ENCODE measurements around the gene PADI4.

Gene PADI4

DNA sequence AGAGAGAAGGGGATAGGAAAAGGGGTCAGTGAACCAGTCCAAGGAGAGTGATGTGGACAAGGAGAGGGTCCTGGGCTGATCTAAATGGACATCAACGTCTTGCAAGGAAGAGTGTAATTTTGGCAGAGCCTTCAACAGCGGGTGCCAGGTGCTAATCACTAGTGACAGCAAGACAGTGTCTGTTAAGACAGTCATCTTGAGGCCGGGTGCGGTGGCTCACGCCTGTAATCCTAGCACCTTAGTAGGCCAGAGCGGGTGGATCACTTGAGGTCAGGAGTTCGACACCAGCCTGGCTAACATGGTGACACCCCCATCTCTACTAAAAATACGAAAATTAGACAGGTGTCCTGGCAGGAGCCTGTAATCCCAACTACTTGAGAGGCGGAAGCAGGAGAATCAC is 51.8 kb downstream of the PADI4 start:
- Histone ChIP-seq H3K4me1 (peaks cover 10 to 44% (median 26%) of the 10 kb centered on the region in 10 experiments), H3K36me3 (no peaks in the 10 kb centered on the region), H3K9me3 (replicated peaks in 1 of 11) (peaks cover 0 to 8% (median 0%) of the 10 kb centered on the region in 11 experiments; a peak in 5 of 22 replicates), H3K4me3 (no peak overlapping the region), H4K20me1 (no peaks in the 10 kb centered on the region), H3K27me3 (no peaks in the 10 kb centered on the region), H3K27ac (0 out of 22 replicates have a peak overlapping the region, but pooled peaks of 3 of the 11 experiments have one; percentile 7 to 30 (median 19)), H3K4me2 (peak overlapping the region in 4 of 11 experiments; percentile 44 to 60 (median 52); a peak in 9 of 22 replicates), H3K9ac (peak overlapping the region in 1 of 11 experiments; percentile 37; a peak in 1 of 22 replicates)
- no peak for TF ChIP-seq Cebpa-rat (IDR thresholded peaks at IDR 0.05)

DNA sequence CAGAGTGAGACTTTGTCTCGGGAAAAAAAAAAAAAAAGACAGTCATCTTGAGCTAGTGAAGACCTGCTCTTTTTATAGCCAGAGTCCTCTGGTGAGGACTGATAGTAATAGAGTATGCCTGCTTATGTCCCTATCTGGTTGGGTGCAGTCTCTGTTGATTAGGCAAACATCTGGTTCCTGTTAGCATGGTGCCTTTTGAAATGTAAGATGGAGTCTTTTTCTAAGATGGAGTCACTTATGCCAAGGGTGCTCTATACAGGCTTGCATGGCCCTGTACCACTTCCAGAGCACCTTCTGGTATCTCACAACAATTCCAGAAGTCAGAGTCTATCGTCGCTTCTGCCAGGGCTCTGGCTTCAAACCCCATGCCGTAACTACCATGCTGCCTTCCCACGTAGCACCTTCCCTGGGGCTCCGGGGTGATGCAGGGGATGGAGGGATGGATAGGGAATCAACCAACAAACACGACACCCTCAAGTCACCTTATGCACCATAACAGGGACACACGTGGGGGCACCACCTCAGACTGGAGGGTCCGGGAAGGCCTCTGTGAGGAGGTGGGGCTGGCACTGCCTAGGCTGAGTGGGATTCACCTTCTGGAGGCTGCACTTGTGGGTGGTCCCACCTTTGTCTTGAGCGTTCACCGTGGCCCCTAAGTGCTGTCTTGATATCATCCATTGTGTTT is 52.4 kb downstream of the PADI4 start:
- no peak overlapping the region for H3K4me2 ChIP-seq

DNA sequence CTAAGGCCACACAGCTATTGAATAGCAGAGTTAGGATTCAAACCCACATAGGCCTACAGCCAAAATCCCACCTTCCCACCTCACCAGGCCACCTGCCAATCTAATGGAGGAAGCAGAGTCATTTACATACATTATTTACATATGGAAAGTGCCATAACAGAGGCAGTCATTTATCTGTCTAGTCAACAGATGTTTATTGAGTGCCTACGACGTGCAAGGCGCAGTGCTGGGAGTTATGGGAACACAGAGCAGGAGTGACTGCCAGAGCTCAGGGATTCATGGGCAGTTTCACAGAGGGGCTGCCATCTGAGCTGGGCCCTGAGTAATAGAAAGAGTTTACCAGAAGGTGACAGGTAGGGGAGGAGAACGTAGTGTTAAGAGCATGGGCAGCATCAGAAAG is 53.7 kb downstream of the PADI4 start:
- Histone ChIP-seq H4K20me1 (no peaks in the 10 kb centered on the region), H3K4me1 (peaks cover 13 to 35% (median 24%) of the 10 kb centered on the region in 10 experiments), H3K27ac (no peak overlapping the region), H3K9ac (no peak overlapping the region), H3K27me3 (no peaks in the 10 kb centered on the region), H3K4me2 (no peak overlapping the region), H3K9me3 (replicated peaks in 1 of 11) (peaks cover 0 to 10% (median 0%) of the 10 kb centered on the region in 11 experiments; a peak in 5 of 22 replicates), H3K4me3 (no peak overlapping the region), H3K36me3 (no peaks in the 10 kb centered on the region)
- TF ChIP-seq Cebpa-rat (IDR thresholded peaks at IDR 0.05) = no peak

More for the DNA sequence above, 52.4 kb downstream of the PADI4 start:
- no peaks in the 10 kb centered on the region for H3K36me3 ChIP-seq
- no peak overlapping the region for H3K4me3 ChIP-seq
- H3K27me3 ChIP-seq = no peaks in the 10 kb centered on the region
- TF ChIP-seq Cebpa-rat (IDR thresholded peaks at IDR 0.05) = no peak
- H3K9ac ChIP-seq = no peak overlapping the region
- no peaks in the 10 kb centered on the region for H4K20me1 ChIP-seq
- H3K9me3 ChIP-seq (replicated peaks in 1 of 11) = peaks cover 0 to 10% (median 0%) of the 10 kb centered on the region in 11 experiments; a peak in 5 of 22 replicates
- H3K27ac ChIP-seq = no peak overlapping the region
- peaks cover 16 to 44% (median 31%) of the 10 kb centered on the region in 10 experiments for H3K4me1 ChIP-seq

DNA sequence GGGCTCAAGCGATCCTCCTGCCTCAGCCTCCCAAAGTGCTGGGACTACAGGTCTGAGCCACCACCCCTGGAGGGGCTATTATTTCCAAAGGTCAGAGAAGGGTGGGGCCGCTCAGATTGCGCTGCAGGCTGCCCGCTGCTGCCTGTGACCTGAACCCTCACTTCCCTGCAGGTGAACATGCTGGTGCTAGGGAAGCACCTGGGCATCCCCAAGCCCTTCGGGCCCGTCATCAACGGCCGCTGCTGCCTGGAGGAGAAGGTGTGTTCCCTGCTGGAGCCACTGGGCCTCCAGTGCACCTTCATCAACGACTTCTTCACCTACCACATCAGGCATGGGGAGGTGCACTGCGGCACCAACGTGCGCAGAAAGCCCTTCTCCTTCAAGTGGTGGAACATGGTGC is 55.4 kb downstream of the PADI4 start:
- Histone ChIP-seq H3K4me2 (no peak overlapping the region), H4K20me1 (no peaks in the 10 kb centered on the region), H3K4me1 (peaks cover 11 to 30% (median 21%) of the 10 kb centered on the region in 10 experiments), H3K27me3 (no peaks in the 10 kb centered on the region), H3K9me3 (replicated peaks in 1 of 11) (peaks cover 0 to 10% (median 0%) of the 10 kb centered on the region in 11 experiments; a peak in 5 of 22 replicates), H3K27ac (no peak overlapping the region), H3K4me3 (no peak overlapping the region), H3K36me3 (no peaks in the 10 kb centered on the region), H3K9ac (no peak overlapping the region)
- TF ChIP-seq Cebpa-rat (IDR thresholded peaks at IDR 0.05) = no peak

DNA sequence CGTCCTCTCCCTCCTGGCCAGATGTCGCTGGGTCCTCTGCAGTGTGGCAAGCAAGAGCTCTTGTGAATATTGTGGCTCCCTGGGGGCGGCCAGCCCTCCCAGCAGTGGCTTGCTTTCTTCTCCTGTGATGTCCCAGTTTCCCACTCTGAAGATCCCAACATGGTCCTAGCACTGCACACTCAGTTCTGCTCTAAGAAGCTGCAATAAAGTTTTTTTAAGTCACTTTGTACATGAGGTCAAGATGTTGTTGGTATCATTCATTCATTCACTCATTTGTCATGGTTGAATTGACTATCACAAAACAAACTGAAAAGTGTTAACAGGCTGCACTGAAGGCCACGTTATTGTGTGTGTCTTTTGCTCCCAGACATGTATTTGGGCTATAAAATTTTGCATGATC is 55.8 kb downstream of the PADI4 start:
- peaks cover 11 to 28% (median 21%) of the 10 kb centered on the region in 10 experiments for H3K4me1 ChIP-seq
- peaks cover 0 to 10% (median 0%) of the 10 kb centered on the region in 11 experiments; a peak in 5 of 22 replicates for H3K9me3 ChIP-seq (replicated peaks in 1 of 11)
- no peak overlapping the region for H3K9ac ChIP-seq
- H3K27ac ChIP-seq = no peak overlapping the region
- no peak overlapping the region for H3K4me2 ChIP-seq
- no peaks in the 10 kb centered on the region for H4K20me1 ChIP-seq
- H3K27me3 ChIP-seq = no peaks in the 10 kb centered on the region
- no peaks in the 10 kb centered on the region for H3K36me3 ChIP-seq
- TF ChIP-seq Cebpa-rat (IDR thresholded peaks at IDR 0.05) = no peak
- H3K4me3 ChIP-seq = no peak overlapping the region

DNA sequence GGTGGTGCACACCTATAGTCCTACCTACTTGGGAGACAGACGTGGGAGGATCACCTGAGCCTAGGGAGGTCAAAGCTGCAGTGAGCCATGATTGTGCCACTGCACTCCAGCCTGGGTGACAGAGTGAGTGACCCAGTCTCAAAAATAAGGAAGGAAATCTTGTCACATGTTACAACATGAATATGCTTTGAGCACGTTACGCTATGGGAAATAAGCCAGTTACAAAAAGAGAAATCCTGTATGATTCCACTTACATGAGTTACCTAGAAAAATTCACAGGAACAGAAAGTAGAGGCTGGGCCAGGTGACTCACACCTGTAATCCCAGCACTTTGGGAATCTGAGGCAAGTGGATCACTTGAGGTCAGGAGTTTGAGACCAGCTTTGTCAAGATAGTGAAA is 57.3 kb downstream of the PADI4 start:
- no peak for TF ChIP-seq Cebpa-rat (IDR thresholded peaks at IDR 0.05)
- H3K27ac ChIP-seq = peak overlapping the region in 2 of 11 experiments; percentile 14 to 35; a peak in 3 of 22 replicates
- peaks cover 0 to 10% (median 0%) of the 10 kb centered on the region in 11 experiments; a peak in 5 of 22 replicates for H3K9me3 ChIP-seq (replicated peaks in 1 of 11)
- H3K36me3 ChIP-seq = no peaks in the 10 kb centered on the region
- peaks cover 13 to 27% (median 21%) of the 10 kb centered on the region in 10 experiments; a peak in 19 of 20 replicates for H3K4me1 ChIP-seq
- peak overlapping the region in 10 of 11 experiments; percentile 23 to 79 (median 52); a peak in 16 of 22 replicates for H3K4me2 ChIP-seq
- H4K20me1 ChIP-seq = no peaks in the 10 kb centered on the region
- no peak overlapping the region for H3K9ac ChIP-seq
- H3K4me3 ChIP-seq = no peak overlapping the region
- no peaks in the 10 kb centered on the region for H3K27me3 ChIP-seq

DNA sequence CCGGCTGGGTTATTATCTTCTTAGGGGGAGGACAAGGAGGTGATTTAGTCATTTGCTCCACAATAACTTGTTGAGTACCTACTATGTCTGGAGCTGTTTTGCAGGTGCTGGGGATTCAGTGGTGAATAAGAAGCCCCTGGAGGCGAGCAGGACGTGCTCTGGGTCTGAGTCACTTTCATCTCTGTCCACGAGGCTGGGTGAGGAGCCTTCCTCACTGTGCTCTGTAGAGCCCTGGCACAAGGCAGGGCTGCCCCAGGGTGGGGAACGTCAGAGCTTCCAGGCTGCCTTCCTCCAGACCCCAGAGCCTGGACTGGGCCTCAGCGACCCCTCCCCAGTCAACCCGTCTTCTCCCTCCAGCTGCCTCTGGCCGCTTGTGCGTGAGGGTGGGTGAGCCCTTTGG is 61.5 kb downstream of the PADI4 start:
- peak overlapping the region in 8 of 11 experiments; percentile 2 to 62 (median 48); a peak in 13 of 22 replicates for H3K4me2 ChIP-seq
- no peaks in the 10 kb centered on the region for H4K20me1 ChIP-seq
- H3K27ac ChIP-seq = no peak overlapping the region
- no peaks in the 10 kb centered on the region for H3K27me3 ChIP-seq
- H3K36me3 ChIP-seq = no peaks in the 10 kb centered on the region
- H3K9ac ChIP-seq = no peak overlapping the region
- peaks cover 0 to 5% (median 0%) of the 10 kb centered on the region in 11 experiments; a peak in 5 of 22 replicates for H3K9me3 ChIP-seq (replicated peaks in 1 of 11)
- no peak for TF ChIP-seq Cebpa-rat (IDR thresholded peaks at IDR 0.05)
- H3K4me3 ChIP-seq = no peak overlapping the region
- peaks cover 13 to 35% (median 25%) of the 10 kb centered on the region in 10 experiments for H3K4me1 ChIP-seq

DNA sequence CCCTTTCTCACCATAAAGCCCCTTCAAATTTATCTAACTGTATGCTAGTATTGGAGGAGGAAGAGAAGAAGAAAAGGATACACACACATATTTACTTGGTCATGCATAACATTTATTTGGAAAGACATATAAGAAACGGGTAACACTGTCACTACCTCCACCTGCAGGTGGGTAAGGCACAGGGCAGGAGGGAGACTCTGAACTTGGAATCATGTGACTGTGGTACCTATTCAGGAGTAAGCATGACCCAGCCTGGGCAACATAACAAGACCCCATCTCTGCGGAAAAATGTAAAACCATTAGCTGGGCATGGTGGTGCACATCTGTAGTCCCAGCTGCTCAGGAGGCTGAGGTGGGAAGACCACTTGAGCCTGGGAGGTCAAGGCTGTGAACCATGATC is 62.6 kb downstream of the PADI4 start:
- H3K36me3 ChIP-seq = no peaks in the 10 kb centered on the region
- no peak overlapping the region for H3K27ac ChIP-seq
- TF ChIP-seq Cebpa-rat (IDR thresholded peaks at IDR 0.05) = no peak
- peak overlapping the region in 3 of 11 experiments; percentile 5 to 50 (median 34); a peak in 6 of 22 replicates for H3K4me2 ChIP-seq
- no peak overlapping the region for H3K9ac ChIP-seq
- no peaks in the 10 kb centered on the region for H3K27me3 ChIP-seq
- no peak overlapping the region for H3K4me3 ChIP-seq
- no peaks in the 10 kb centered on the region for H4K20me1 ChIP-seq
- no peaks in the 10 kb centered on the region for H3K9me3 ChIP-seq (replicated peaks in 1 of 11)
- peaks cover 4 to 27% (median 16%) of the 10 kb centered on the region in 10 experiments for H3K4me1 ChIP-seq

DNA sequence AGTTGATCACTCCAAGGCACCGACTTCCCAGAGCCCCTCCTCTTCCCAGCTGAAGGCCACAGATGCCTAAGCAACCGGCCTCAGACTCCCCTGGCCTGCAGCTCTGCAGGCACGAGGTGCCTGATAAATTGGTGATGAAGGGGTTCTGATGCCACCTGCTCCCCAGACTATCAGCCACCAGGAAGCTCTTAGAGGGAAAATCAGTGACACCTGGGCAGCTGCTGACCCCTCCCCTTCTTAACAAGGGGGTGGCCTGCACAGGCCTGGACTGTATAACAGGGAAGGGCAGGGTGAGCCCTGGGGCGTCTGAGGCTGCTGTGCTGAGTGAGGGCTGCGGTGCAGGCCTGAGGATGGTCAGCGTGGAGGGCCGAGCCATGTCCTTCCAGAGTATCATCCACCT is 63.9 kb downstream of the PADI4 start, which contains the start of gene PADI6:
Gene PADI6 (plus strand): TSS at position 301 of the 400 bp plus-strand sequence. CDS start 50 bp downstream, at position 351.
- Histone ChIP-seq H3K9me3 (replicated peaks in 1 of 11) (no peaks in the 10 kb centered on the region), H3K27ac (no peak within 1 kb of the TSS), H3K36me3 (no peaks in the 10 kb centered on the region), H3K27me3 (no peaks in the 10 kb centered on the region), H4K20me1 (no peaks in the 10 kb centered on the region), H3K9ac (no peak within 1 kb of the TSS), H3K4me3 (no peak within 1 kb of the TSS), H3K4me2 (peak within 1 kb of the TSS in 3 of 11 experiments; percentile 5 to 50 (median 34); a peak in 5 of 22 replicates), H3K4me1 (peaks cover 0 to 22% (median 15%) of the 10 kb centered on the region in 10 experiments; a peak in 12 of 20 replicates)
- TF ChIP-seq Cebpa-rat (IDR thresholded peaks at IDR 0.05) = no peak
